GM12864 (cell line): Measurements from ENCODE around the gene NID1.

Experiments
- DNase-seq: peaks from one replicate; pipeline ENCODE4 v3.0.0-alpha.2; 2011; ENCODE audit warnings: low read depth
- H3K4me3 ChIP-seq: 2 replicates; pipeline ENCODE4 v1.5.1; 2011; ENCODE audit warnings: mild to moderate bottlenecking, low read depth, low read length, control low read depth
- CTCF ChIP-seq: IDR thresholded peaks from 2 replicates; pipeline ENCODE4 v1.5.1; 2011; ENCODE audit warnings: low read depth, mild to moderate bottlenecking, moderate library complexity, low read length, control low read depth, inconsistent platforms; ENCODE audit errors: missing control alignments

The NID1 gene

GRCh38 chr1:236108027-236108648 is 43.2 kb upstream of the NID1 start:
- TF ChIP-seq CTCF, result no peak

GRCh38 chr1:236107121-236107907 is 42.4 kb upstream of the NID1 start:
- no peak for TF ChIP-seq CTCF
- no peak for DNase-seq
- H3K4me3 ChIP-seq, result no peak overlapping the region

More at GRCh38 chr1:236108027-236108648, 43.2 kb upstream of the NID1 start:
- no peak overlapping the region for H3K4me3 ChIP-seq
- no peak for DNase-seq

GRCh38 chr1:236103646-236104218 is 38.8 kb upstream of the NID1 start:
- no peak overlapping the region for H3K4me3 ChIP-seq
- peak; percentile 67 for TF ChIP-seq CTCF
- DNase-seq, result no peak

GRCh38 chr1:236103059-236103458 is 38.2 kb upstream of the NID1 start:
- TF ChIP-seq CTCF, result no peak
- H3K4me3 ChIP-seq, result no peak overlapping the region
- no peak for DNase-seq

GRCh38 chr1:236102611-236103010 is 37.7 kb upstream of the NID1 start:
- DNase-seq, result no peak
- no peak overlapping the region for H3K4me3 ChIP-seq
- TF ChIP-seq CTCF, result no peak

- DNase-seq, result no peak
- H3K4me3 ChIP-seq, result no peak overlapping the region
- no peak for TF ChIP-seq CTCF
These were observed 36.6 kb upstream of the NID1 start for GRCh38 chr1:236101233-236102200.
